NCI-H226 (cell line): Measurements from ENCODE around the gene KCNQ2.
"Not testable (repeated sequence)": the region's sequence is repeated elsewhere in the genome, so short reads cannot be mapped to it uniquely, and the experiment has no call there.

Experiments
- DNase-seq: peaks from one replicate; pipeline ENCODE4 v3.0.0-alpha.2; 2015

The KCNQ2 gene

DNA sequence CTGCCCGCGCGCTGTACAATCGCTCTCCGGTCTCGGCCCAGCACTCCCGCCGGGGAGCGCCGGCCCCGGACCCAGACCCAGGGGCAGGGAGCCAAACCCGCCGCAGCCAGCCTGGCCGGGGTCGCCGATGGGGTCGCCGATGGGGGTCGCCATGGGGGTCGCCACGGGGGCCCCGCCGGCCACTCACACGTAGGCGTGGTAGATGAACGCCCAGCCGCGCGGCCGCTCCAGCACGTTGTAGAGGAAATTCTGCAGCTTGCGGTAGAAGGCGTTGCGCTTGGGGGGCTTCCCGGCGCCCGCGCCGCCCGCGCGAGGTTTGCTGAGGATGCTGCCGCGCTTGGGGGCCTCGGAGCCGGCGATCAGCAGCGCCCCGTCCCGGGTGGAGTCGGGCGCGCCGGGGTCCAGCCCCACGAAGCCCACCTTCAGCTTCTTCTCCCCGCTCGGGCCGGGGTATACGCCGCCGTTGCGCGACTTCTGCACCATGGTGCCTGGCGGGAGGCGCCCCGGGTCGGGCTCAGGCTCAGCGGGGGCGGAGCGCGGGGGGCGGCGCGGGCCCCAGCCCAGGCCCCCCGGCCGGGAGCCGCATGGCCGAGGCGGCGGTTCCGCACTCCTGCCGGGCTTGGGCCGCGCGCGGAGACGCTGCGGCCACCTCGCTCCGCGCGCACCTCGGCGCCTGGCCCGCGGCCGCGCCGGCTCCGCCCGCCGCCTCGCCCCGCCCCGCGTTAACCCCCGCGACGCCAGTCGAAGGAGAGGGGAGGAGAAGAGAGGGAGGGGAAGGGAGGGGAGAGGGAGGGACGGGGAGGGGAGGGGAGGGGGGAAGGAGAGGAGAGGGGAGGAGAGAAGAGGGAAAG lies at the start of gene KCNQ2:
Gene KCNQ2, minus strand, starts transcription at position 675 of the 851 bp plus-strand sequence. Its CDS starts 192 bp downstream, at position 483.
- DNase-seq: no peak

DNA sequence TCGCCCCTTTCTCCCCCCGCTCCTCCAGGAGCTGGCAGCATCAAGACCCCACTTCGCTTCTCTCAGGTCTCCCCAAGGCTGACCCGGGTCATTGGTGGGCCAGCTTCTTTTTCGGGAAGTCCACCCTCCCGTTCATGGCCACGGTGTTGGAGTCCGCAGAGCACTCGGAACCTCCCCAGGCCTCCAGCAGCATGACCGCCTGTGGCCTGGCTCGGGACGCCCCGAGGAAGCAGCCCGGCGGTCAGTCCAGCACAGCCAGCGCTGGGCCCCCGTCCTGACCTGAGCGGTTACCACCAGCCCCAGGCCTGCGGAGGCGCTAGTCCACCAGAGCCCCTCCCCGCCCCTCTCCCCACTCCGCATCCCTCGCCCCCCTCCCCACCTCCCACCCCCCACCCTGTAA lies 49.1 kb upstream of the KCNQ2 start:
- DNase-seq: no peak

DNA sequence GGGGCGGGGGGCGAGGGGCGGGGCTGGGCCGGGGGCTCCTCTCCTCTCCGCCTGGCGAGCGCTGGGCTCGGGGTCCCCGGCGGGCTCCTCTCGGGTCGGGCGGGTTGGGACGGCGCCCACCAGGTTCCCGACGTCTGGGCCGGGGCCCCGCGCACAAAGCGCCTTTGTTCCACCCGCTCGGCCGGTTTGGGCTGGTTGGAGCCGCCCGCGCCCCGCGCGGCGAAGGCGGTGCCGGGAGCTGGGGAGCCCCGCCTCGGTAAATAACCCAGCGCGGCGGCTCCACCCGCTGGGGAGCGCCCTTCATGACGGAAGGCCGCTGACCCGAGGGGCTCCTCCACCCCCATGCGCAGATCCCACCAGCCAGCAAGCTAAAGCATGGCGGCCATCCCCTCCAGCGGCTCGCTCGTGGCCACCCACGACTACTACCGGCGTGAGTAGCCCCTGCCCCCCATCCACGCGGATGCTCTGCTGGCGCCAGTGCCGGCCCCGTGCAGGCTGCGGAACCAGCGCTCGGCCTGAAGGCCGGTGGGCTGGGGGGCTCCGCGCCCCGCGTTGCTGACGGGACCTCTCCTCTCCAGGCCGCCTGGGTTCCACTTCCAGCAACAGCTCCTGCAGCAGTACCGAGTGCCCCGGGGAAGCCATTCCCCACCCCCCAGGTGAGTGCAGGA lies 48.6 kb upstream of the KCNQ2 start:
- peak; percentile 57 for DNase-seq

DNA sequence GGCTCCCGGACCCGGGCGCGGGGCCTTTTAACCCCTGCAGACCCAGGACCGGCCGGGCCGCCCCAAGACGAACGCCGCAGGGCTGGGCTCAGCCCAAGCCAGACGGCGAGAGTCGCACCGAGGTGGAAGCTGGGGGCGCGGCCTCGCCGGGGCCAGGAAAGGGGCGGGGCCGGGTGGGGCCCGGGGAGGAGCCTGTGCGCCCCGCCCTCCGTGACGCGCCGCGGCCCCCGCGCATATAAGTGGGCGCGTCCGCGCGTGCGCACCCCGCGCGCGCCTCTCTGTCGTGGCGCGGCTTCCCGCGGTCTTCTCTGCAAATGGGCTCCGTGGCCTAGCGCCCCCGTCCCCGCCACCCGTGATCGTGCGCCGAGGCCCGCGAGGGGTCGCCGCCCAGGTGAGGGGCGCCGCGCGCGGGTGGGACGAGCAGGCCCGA lies 48.1 kb upstream of the KCNQ2 start, which contains the start of gene PPDPF:
Gene PPDPF, plus strand, starts transcription at position 262 of the 430 bp plus-strand sequence. CDS start 544 bp downstream, outside the sequence.
- DNase-seq: peak; percentile 56

DNA sequence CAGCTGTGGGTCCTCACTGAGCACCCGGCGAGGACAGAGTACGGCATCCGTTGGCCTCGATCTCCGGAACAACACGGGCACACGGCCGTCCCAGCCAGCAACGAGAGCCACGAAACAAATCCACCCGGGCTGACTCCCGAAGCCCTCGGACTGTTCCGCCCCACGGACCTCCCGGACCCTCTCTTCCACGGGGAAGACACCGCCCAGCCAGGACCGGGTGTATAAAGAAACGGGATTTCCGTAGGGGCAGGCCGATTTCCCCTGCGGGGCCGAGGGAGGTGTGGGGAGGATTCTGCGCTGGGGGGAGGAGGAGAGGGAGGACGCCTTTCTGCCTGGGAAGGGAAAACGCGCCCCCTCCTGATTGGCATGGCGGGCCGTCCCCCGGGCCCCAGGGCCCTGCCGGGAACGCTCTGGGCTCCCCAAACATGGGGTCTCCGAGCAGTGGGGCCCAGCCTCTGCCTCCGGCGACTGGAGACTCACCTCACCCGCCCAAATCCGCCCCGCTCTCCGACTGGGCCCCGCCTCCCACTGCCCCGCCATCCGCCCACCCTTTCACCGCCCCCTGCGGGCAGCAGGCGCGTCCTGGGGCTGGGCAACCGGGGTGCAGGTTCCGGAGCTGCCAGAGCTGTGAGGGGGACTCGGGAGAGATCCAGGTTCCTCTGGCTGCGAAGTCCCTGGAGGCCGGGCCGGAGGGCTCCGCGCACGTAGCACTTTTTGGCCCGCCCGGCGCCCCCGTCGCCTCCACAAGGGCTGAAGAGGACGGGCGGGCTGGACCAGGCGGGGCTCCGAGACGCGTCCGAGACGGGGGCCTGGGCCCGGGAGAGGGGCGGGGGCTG lies 47.4 kb upstream of the KCNQ2 start:
- DNase-seq: peak; percentile 70

DNA sequence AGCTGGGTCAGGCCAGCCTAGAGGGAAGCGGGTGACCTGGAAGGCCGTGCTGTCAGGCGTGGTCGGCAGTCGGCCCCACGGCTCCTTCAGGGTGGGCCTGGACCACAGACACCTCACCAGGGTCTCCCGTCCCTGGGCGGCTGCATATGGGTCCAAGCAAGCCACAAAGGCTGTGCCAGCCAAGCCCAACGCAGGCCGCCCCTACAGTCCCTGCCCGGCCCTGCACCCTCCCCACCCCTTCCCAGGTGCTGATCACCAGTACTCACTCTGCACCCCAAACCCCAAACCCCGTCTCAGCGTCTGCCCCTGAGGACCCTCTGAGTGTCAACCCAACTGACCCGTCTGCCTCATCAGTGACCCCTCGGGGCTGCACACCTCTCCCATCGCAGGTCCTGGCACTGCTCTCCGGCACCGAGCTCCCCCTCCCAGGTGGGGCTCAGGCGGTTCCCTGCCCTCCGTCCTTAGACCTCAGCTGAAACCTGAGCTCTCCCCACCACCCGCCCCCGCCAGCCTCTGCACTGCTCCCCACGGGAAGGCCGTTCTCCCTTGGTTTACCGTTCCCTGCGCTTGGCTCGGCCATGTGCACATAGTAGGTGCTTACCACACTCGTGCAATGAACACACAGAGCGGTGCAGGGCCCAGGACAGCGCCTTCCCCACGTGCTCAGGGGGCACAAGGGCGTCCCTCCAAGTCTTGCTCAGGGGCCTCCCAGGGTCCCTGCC lies 46.7 kb upstream of the KCNQ2 start:
- no peak for DNase-seq

DNA sequence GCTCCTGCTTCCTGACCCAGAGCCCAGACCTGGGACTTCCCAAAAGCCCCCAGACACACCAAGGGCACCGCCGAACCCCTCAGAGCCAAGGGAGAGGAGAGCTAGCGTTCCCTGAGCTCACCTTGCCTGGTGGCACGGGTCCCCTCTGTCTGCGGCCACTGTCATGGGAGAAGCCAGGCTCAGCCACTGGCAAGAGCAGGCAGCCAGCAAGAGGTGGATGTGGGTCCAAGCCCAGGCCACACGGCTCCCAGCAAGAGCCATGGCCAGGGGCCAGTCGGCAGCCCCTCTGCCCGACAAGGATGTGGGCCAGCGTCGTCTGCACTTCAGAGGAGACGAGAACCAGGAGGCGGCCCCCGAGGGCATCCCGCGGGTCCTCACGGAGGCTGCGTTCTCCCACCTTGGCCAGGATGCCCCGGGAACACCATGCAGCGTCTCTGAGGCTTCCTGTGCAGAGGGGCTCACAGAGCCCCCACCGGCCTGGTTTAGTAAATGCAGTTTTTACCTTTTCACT lies 46.0 kb upstream of the KCNQ2 start:
- DNase-seq: no peak

DNA sequence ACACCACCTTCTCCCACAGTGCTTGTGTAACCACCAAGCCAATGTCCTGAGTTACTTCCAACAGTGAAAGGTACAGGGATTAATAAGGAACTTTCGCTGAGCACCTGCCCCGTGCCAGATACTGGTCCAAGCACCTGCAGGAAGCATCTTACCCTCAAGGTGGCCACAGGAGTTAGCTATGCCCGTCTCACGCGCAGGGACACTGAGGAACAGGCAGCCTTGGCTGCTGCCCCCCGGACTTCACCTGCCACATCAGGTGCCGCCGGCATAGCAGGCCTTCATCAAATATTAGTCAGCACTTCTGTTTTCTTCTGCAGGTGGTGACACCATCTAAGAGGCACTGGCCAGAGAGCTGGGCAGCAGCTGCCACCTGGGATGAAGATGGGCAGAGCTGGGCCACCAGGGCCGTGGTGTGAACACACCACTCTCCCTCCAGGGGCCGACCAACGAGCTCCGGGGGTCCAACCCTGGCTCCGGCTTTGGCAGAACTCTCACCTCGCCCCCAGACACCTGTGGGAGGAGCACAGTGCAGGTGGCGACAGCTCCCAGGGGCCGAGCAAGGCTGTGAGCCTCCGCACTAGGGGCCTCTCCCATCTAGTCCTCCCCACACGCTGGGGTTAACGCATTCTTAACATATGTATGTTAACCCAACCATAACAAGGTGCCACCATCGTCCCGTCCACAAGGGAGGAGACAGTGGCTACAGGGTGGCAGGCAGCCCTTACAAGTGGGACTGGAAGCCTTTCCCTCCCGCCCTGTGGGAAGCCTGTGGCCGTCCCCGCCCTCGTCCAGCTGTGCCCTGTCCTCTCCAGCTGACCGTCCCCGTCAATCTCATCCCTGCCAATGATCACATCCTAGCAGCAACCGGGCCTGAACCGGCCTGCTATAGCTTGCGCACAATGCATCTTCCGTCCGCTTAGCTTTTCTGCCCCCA lies 45.2 kb upstream of the KCNQ2 start:
- no peak for DNase-seq

DNA sequence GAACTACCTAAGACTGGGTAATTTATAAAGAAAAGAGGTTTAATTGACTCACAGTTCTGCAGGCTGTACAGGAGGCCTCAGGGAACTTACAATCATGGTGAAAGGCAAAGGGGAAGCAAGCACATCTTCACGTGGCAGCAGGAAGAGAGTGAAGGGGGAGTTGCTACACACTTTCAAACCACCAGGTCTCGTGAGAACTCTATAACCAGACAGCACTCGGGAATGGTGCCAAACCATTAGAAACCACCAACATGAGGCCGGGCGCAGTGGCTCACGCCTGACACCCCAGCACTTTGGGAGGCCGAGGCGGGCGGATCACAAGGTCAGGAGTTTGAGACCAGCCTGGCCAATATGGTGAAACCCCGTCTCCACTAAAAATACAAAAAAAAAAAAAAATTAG lies 42.1 kb upstream of the KCNQ2 start:
- DNase-seq: not testable (repeated sequence)

DNA sequence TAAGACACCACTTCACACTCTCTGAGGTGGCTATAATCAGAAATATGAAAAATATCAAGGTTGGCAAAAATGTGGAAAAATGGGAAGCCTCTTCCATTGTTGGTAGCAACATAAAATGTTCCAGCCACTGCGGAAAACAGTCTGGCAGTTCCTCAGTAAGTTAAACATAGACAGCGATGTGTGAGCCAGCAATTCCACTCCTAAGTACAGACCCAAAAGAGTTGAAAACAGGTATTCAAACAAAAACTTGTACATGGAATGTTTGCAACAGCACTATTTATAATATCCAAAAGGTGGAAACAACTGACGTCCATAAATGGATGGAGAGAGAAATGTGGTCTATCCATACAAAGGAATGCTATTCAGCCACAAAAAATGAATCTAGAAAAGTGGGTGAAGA lies 40.8 kb upstream of the KCNQ2 start:
- no peak for DNase-seq

DNA sequence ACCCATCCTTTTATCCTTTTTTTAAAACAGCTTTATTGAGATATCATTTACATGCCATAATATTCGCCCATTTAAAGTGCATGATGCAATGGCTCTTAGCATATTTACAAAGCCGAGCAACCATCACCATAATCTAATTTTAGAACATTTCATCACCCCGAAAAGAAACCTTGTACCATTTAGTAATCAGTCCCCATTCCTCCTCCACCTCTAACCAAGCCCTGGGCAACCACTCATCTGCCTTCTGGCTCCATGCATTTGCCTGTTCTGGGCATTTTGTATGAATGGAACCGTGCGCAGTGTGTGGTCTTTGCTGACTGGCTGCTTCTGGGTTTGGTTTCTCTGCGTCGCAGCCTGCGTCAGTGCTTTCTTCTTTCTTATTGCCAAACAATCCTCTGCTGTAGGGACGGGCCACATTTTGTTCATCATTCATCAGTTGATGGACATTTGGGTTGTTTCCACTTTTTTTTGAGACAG lies 36.7 kb upstream of the KCNQ2 start:
- no peak for DNase-seq

DNA sequence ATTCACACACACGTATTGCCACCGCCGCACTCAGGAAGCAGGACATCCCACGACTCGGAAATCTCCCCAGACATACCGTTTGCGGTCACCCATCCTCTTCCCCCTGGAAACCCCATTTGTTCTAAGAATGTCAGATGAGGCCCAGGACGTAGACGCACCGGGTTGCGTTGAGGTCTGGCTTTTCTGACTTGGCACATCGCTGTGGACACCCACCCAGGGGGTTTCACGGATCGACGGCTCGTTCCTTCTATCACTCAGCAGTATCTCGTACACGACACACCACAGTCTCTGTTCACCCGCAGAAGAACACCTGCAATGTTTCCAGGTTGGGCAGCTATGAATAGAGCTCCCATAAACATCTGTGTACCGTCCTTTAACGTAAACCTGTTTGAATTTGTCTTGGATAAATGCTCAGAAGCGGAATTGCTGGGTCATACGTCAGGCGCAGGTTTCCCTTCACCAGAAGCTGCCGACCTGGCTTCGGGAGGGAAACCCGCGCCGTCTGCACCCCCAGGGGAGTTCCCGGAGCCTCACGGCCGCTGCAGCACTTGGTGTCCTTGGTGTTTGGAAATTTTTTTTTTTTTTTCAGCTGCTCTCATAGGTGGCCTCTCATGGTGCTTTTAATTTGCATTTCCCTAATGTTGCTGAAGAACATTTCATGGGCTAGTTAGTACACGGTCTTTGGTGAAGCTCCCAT lies 35.8 kb upstream of the KCNQ2 start:
- DNase-seq: no peak

DNA sequence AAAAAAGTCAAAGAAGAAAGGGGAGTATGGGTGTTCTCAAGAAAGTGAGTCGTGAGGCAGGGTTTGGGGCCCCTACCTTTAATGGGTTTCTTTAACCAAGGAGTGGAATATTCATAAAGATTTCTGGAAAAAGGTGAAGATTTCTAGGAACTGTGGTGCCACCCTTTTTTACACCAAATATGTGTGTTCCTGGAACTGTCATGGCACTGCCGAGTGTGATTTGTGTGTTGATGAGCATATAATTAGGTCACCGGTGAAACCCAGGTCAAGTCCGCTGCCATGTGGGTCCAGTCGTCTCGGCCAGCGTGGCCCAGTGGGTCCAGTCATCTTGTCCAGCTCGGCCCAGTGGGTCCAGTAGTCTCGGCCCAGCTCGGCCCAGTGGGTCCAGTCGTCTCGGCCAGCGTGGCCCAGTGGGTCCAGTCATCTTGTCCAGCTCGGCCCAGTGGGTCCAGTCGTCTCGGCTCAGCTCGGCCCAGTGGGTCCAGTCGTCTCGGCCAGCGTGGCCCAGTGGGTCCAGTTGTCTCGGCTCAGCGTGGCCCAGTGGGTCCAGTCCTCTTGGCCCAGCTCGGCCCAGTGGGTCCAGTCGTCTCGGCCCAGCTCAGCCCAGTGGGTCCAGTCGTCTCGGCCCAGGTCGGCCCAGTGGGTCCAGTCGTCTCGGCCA lies 34.8 kb upstream of the KCNQ2 start:
- no peak for DNase-seq

DNA sequence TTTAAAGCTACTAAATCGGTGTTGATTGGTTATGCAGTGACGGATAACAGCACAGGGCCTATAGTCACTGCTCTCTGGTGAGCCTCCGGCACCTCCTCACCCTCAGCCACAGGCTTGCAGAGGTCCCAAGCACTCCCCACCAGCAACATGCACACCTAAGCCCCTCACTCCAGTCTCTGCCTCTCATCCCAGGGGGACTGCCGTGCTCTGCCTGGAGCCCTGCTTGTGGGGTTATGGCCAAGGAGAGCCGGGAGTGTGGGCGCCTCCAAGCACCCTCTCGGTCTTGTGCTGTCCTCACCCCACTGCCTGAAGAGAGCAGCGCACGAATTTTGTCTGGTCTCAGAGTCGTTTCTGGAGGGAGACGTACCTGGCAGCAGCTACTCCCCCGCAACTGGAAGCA lies 33.3 kb upstream of the KCNQ2 start:
- no peak for DNase-seq

DNA sequence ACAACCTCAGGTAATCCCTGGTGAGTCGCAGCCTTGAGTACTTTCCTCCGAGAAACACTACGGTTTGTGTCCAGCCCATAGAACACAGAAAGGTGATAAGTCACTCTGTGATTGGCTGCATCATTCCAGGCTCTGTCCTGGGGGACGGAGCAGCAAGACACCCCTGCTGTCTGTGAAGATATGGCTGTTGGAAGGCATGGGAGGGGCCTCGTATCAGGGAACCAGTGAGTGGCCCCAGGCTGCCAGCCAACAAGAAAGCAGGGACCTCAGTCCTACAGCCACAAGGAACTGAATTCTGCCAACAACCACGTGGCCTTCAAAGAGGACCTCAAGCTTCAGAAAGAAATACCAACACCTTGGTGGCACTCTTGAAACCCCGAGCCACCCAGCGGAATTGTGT lies 32.8 kb upstream of the KCNQ2 start:
- DNase-seq: no peak

DNA sequence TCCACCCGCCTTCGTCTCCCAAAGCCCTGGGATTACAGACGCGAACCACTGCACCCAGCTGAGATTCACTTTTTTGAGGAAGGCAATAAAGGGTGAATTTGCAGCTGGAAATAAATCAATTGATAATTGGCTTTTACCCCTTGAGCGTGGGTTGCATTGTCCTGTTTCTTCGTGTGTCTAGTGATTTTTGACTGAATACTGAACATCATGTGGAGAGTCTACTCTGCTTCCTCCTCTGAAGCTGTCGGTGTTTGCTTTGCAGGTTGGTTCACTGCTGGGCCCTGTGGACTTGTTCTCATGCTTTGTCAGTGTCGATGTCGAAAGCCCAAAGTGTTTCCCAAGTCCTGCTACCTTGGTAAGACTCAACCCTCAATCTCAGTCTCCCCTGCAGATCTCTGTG lies 32.2 kb upstream of the KCNQ2 start:
- no peak for DNase-seq

DNA sequence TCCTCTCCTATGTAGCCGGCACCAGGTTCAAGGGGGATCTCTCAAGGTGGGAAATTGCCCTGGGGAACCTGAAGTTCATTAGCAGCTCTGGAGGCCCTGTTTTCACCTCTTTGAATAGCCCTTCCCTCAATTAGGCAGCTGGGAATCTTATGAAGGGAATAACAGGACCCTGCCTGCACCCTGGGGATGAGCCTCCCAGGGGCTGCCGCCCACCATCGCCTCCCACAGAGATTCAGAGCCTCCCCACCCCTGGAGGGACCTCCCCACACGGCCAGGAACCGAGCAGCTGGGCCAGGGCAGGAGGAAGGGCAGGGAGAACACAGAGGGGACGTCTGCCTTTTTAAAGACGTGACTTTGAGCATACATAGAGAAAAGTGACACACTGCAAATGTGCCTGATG lies 31.1 kb upstream of the KCNQ2 start:
- DNase-seq: no peak

DNA sequence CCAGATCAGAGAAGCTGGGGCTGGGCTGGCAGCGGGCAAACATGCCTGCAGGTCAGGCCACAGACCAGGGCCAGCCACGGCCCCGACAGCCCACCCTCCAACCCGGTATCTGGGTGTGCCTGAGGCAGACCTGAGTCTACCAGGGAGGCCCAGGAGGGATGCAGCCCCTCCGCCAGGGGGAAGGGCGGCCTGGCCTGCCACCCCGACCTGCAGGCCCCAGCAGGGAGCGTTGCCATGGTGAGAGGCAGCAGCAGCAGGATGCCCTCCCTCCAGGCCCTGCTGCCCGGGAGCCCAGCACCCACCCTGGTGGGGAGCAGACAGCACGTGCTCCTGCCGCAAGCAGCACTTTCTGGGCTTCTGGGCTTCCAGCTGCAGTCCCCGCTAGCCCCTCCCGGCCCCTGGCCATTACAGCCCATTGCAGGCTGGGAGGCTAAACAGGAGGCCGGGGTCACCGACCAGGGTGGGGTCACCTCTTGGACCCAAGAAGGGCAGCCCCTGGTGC lies 30.3 kb upstream of the KCNQ2 start:
- DNase-seq: no peak

DNA sequence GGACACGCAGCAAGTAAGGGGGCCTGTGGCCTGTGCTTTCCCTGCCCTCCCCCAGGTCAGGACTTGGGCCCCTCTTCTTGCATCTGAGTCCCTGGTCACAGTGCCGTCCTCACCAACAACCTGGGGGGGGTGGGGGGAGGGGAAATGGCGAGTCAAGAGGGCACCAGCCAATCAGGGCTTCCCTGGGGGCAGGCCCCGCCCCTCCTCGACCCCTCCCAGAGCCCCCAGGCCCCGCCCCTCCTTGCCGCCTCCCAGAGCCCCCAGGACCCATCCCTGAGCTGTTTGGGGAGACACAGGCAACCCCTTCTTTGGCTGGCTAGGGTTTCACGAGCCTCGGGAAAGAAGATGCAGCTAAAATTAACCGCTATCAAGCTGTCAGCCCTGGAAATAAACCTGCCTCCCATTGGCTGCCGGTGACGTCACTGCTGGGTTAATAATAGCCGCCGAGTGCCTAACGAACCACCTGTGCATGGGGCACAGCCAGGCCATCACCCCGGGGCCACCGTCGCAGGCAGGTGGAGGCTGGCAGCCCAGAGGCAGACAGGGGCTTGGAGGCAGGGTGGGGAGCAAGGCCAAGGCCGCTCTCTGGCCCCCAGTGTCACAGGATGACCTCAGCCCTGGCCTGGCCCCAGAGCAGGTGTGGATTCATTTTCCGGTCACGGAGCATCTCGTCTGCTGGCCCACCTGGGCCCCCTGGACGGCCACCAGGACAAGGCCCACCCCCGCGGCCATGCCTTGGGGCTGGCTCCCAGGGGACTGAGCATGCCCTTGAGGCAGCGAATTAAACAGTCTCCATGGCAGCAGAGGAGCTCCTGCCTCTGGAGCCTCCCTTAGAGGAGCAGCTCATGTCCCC lies 29.6 kb upstream of the KCNQ2 start:
- DNase-seq: no peak
